IMR-90 (cell line): ENCODE data around the gene M6PR.

Source experiments
- BHLHE40 ChIP-seq: fragments of 150-350 bp; IDR thresholded peaks from 2 replicates; pipeline ENCODE4 v1.6.1; 2016; ENCODE audit warnings: mild to moderate bottlenecking, low read depth, low read length
- CEBPB ChIP-seq: IDR thresholded peaks from 2 replicates; pipeline ENCODE4 v1.6.1; 2012; ENCODE audit warnings: low read depth, low read length, improper control_type of control experiment
- MXI1 ChIP-seq: IDR thresholded peaks from 2 replicates; pipeline ENCODE4 v1.6.1; 2012; ENCODE audit warnings: low read depth, mild to moderate bottlenecking, low read length, moderate library complexity, borderline replicate concordance
- POLR2A ChIP-seq: IDR thresholded peaks from 2 replicates; pipeline ENCODE4 v1.6.1; 2012; ENCODE audit warnings: mild to moderate bottlenecking, low read depth, low read length
- RAD21 ChIP-seq: IDR thresholded peaks from 2 replicates; pipeline ENCODE4 v1.6.1; 2012; ENCODE audit warnings: low read length, improper control_type of control experiment
- RFX5 ChIP-seq: IDR thresholded peaks from 2 replicates; pipeline ENCODE4 v1.8.0; 2012; ENCODE audit warnings: low read depth, mild to moderate bottlenecking, low read length, moderate library complexity
- SMC3 ChIP-seq: fragments of 150-350 bp; IDR thresholded peaks from 2 replicates; pipeline ENCODE4 v1.6.1; 2016; ENCODE audit warnings: low read depth, mild to moderate bottlenecking, antibody characterized with exemption, low read length, moderate library complexity
- USF2 ChIP-seq: fragments of 150-350 bp; IDR thresholded peaks from 2 replicates; pipeline ENCODE4 v1.6.1; 2017; ENCODE audit warnings: mild to moderate bottlenecking, antibody characterized with exemption, low read length, low read depth
- TF ChIP-seq, protein P1 (sequence below): conservative IDR thresholded peaks from 2 replicates; pipeline ENCODE4 v1.5.1; 2012; ENCODE audit warnings: mild to moderate bottlenecking, low read depth, low read length, improper control_type of control experiment
- TF ChIP-seq, protein P2 (sequence below): fragments of 150-350 bp; IDR thresholded peaks from 2 replicates; pipeline ENCODE4 v1.6.1; 2016; ENCODE audit warnings: low read depth, mild to moderate bottlenecking, low read length, moderate library complexity, borderline replicate concordance

GRCh38 chr12:8956073-8956472 lies 6.6 kb upstream of the M6PR start:
- TF ChIP-seq, protein P1, sequence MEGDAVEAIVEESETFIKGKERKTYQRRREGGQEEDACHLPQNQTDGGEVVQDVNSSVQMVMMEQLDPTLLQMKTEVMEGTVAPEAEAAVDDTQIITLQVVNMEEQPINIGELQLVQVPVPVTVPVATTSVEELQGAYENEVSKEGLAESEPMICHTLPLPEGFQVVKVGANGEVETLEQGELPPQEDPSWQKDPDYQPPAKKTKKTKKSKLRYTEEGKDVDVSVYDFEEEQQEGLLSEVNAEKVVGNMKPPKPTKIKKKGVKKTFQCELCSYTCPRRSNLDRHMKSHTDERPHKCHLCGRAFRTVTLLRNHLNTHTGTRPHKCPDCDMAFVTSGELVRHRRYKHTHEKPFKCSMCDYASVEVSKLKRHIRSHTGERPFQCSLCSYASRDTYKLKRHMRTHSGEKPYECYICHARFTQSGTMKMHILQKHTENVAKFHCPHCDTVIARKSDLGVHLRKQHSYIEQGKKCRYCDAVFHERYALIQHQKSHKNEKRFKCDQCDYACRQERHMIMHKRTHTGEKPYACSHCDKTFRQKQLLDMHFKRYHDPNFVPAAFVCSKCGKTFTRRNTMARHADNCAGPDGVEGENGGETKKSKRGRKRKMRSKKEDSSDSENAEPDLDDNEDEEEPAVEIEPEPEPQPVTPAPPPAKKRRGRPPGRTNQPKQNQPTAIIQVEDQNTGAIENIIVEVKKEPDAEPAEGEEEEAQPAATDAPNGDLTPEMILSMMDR, result no peak
- TF ChIP-seq RAD21 (no peak), POLR2A (no peak), BHLHE40 (no peak), RFX5 (no peak), CEBPB (no peak), USF2 (no peak), SMC3 (no peak), MXI1 (no peak)
- TF ChIP-seq, protein P2, sequence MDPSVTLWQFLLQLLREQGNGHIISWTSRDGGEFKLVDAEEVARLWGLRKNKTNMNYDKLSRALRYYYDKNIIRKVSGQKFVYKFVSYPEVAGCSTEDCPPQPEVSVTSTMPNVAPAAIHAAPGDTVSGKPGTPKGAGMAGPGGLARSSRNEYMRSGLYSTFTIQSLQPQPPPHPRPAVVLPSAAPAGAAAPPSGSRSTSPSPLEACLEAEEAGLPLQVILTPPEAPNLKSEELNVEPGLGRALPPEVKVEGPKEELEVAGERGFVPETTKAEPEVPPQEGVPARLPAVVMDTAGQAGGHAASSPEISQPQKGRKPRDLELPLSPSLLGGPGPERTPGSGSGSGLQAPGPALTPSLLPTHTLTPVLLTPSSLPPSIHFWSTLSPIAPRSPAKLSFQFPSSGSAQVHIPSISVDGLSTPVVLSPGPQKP, result no peak
